DOHH2 (cell line): ENCODE data around the gene LRRC61.

ENCODE experiments used
- CTCF ChIP-seq: fragments of 200-600 bp; sonication (generic); IDR thresholded peaks from one replicate; pipeline ENCODE4 v1.5.1; 2014; ENCODE audit warnings: antibody characterized with exemption, mild to moderate bottlenecking, low read depth, low read length; ENCODE audit not compliant: poor library complexity, severe bottlenecking
- EZH2phosphoT487 ChIP-seq: fragments of 200-600 bp; sonication (generic); IDR thresholded peaks from 2 replicates; pipeline ENCODE4 v1.6.1; 2017; ENCODE audit warnings: borderline replicate concordance, mild to moderate bottlenecking, antibody characterized with exemption, low read length, moderate library complexity, mixed read lengths

- no peak for TF ChIP-seq CTCF
- no peak for TF ChIP-seq EZH2phosphoT487
Measured at GRCh38 chr7:150368884-150369747, 46.0 kb downstream of the LRRC61 start.
